Measurements from ENCODE around the gene MB21D2.

The MB21D2 gene

DNA sequence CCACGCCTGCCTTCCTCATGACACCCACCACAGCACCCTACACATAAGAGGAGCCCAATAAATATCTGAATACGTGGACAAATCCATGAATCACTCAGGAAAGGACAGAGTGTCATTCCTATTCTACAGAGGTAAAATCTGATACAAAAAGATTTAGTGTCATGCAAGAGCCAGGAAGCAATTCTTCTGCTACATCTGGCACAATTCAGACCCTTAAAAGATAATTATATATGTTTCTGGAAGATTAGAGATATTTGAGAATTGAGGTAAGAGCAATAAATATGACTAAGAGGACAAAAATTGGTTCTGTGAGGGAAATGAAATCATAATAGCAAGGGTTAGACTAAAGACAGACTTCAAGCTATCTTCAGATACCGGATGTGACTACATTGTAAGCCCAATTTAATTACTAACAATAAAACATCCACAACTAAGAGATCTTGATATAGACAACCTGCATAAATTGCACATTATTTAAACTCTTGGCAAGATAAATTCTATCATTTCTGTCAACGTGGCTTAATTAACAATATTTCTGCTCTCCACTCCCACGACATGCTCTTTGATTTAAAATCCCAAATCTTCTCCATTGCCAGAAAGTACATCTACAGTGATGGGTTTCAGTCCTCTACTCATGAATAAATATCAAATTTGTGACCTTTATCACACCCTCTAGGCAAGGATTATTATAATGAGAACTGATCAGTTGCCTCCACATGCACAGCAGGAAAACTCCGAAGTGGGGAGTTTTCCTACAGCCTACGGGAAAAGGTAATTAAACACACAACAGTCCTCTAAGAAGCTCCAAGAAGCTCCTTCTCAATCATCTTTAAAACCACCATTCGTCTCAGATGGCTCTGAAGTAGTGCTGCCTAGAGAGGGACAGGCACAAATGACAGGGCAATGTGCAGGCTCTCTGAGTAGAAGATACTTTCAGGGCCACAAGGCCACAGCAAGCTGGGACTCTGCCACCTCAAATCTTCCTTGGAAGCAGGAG lies 32.6 kb downstream of the MB21D2 start:
- H3K4me3 ChIP-seq (ENCODE audit: low read depth, low read length), result no peak overlapping the region
- TF ChIP-seq, protein P1, sequence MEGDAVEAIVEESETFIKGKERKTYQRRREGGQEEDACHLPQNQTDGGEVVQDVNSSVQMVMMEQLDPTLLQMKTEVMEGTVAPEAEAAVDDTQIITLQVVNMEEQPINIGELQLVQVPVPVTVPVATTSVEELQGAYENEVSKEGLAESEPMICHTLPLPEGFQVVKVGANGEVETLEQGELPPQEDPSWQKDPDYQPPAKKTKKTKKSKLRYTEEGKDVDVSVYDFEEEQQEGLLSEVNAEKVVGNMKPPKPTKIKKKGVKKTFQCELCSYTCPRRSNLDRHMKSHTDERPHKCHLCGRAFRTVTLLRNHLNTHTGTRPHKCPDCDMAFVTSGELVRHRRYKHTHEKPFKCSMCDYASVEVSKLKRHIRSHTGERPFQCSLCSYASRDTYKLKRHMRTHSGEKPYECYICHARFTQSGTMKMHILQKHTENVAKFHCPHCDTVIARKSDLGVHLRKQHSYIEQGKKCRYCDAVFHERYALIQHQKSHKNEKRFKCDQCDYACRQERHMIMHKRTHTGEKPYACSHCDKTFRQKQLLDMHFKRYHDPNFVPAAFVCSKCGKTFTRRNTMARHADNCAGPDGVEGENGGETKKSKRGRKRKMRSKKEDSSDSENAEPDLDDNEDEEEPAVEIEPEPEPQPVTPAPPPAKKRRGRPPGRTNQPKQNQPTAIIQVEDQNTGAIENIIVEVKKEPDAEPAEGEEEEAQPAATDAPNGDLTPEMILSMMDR (IDR thresholded peaks at IDR 0.05; ENCODE audit: low read depth, low read length), result no peak

DNA sequence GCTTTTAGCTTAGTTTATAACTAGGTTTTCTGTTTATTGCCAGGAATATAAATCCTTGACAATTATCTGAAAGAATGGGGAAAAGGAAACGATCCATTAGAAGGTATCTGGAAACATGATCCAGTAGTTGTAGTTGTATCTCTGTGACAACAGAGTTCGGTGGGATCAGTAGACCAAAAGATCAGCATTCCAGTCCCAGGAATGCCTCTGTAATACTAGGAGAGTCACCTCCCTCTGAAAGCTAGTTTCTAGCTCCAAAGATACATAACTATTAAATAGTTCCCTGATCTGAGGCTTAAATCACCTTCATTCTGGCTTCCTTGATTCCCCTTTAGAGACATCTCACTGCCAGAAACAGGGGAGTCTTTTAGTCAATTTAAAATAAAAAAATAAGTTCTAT lies 34.1 kb downstream of the MB21D2 start:
- TF ChIP-seq, protein P1 (IDR thresholded peaks at IDR 0.05; ENCODE audit: low read depth, low read length), result no peak
- H3K4me3 ChIP-seq (ENCODE audit: low read depth, low read length), result no peak overlapping the region

DNA sequence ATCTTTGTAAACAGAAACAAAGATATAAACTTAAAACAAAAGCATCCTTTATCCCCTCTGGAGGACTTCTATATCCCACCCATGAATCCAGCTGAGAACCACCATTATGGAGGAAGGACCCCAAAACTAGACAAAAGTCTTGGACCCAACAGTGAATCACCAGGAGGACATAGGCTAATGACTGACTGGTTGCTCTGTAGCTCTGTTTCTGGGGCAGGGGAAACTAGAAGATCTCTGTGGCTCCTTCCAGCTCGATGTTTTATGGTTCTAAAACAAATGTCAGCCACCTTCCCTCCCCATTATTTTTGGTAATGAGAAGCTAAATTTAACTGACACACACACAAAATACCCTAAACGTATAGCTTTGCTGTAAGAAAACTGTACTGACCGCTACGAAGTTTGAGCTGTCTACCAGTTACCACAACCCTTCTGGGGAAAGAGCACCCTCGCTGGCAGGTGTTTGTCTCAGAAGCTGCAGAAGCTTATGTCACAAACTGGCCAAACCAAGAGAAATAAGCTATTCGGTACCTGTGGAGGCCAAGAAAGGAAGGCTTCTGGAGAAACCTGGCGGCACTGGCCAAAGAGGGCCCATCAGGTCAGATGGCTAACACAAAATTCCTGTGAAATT lies 36.4 kb downstream of the MB21D2 start:
- no peak overlapping the region for H3K4me3 ChIP-seq (ENCODE audit: low read depth, low read length)
- TF ChIP-seq, protein P1 (IDR thresholded peaks at IDR 0.05; ENCODE audit: low read depth, low read length), result no peak

DNA sequence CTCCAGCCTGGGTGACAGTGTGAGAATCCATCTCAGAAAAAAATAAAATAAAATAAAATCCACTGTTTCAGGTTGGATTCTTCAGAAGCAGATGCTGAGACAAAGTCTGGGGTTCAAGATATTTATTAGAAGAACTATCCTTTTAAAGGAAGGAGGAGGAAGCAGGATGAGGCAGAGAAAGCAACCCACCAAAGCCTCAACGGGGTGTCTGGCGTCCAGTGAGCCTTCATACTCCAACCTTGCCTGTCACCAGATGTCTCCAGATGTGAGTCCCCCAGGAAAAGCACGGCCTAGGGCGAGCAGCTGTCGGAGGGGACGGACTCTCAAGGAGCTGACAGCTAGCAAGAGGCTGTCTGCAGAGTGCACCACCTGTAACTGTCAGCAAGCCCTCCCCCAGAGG lies 37.3 kb downstream of the MB21D2 start:
- TF ChIP-seq, protein P1 (IDR thresholded peaks at IDR 0.05; ENCODE audit: low read depth, low read length), result no peak
- H3K4me3 ChIP-seq (ENCODE audit: low read depth, low read length), result no peak overlapping the region

DNA sequence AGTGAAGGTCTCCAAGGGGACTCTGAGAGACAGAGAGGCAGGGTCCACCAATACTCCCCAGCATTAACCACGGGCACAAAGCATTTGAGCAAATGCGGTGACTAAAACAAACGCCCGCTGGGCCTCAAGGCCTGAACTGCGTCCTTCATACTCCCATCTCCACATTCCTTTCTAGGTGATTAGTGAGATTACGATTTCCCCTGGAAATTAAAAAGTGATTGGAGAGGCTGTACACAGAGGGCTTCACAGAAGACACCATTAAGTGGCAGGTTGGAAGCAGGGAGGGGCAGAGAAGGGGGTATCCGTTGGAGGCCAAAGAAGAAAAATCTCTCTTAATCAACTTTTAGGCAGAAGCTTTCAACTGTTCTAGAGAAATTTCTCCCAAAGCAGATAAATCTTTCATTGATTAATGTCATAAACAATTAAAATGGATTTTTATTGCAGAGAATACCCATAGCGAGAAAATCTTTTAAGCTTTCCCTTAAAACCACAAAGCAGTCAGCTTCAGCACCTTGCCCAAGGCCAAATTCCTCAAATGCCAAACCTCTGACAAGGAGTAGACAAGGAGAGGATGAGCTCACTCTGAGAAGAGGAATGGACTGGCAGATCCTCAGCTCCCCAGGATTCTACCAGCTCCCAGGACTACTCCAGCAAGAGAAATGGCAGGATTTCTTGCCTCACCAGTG lies 38.2 kb downstream of the MB21D2 start:
- TF ChIP-seq, protein P1 (IDR thresholded peaks at IDR 0.05; ENCODE audit: low read depth, low read length), result no peak
- no peak overlapping the region for H3K4me3 ChIP-seq (ENCODE audit: low read depth, low read length)

DNA sequence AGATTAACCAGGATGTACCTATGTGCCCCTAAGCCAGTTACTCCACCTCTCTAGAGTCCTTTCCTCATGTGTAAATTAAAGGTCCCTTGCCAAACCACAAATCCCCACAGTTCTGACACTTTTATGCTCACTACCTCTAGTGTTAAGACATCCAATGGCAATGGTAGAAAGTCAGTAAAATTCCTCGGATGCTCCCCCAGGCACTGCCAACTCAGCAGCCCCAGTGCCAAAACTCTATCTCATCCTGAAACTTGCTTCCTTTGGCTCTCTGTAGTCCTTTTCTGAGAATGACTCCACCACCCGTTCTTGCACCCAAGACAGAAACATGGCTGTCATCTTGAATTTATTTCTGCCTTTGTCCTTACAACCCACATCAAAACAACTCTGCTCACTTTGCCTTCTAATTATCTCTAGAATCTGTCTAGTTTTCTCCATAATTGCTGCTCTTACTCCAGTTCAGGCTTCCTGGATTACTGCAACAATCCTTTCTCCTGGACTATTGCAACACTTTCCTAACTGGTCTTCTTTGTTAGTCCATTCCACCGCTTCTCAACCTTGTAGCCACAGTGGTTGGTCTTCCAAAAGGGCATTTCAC lies 41.6 kb downstream of the MB21D2 start:
- H3K4me3 ChIP-seq (ENCODE audit: low read depth, low read length), result no peak overlapping the region
- TF ChIP-seq, protein P1 (IDR thresholded peaks at IDR 0.05; ENCODE audit: low read depth, low read length), result no peak
